Keratinocyte (primary cell): ENCODE data around the gene RALY.

Source experiments
- EZH2 ChIP-seq: IDR thresholded peaks from one replicate; pipeline ENCODE4 v1.6.1; 2012; ENCODE audit warnings: inconsistent platforms, mild to moderate bottlenecking, low read length, moderate library complexity
- TF ChIP-seq, protein P1 (sequence below), 3 experiments: IDR thresholded peaks in 1 of 3; conservative IDR thresholded peaks in 1 of 3; optimal IDR thresholded peaks in 1 of 3; 2 replicates in 2 of 3; 3 replicates in 1 of 3; pipeline versions ENCODE3 to v1.5.1; 2011; ENCODE audit warnings: low read length in 3 of 3, mild to moderate bottlenecking in 3 of 3, moderate library complexity in 2 of 3, control low read depth in 1 of 3, inconsistent platforms in 1 of 3; ENCODE audit not compliant: insufficient read depth in 2 of 3; ENCODE audit errors: extremely low read depth in 1 of 3

DNA sequence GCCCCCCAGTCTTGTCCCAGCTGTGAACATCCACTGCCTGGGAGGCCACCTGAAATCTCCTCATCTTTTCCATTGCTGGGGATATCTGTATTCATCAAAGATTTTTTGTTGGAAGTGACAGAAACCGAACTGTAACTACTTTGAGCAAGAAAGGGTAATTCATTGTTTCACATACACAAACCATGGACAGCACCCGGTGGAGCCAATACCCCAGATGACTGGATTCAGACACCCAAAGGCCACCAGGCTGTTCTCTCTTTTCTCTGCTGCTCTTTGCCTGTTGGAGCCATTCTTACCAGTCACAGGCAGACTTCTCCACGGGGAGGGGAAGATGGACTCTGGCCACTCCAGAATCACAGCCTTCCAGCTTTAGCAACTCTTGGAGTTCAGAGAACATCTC lies 11.7 kb upstream of the RALY start:
- TF ChIP-seq, protein P1, sequence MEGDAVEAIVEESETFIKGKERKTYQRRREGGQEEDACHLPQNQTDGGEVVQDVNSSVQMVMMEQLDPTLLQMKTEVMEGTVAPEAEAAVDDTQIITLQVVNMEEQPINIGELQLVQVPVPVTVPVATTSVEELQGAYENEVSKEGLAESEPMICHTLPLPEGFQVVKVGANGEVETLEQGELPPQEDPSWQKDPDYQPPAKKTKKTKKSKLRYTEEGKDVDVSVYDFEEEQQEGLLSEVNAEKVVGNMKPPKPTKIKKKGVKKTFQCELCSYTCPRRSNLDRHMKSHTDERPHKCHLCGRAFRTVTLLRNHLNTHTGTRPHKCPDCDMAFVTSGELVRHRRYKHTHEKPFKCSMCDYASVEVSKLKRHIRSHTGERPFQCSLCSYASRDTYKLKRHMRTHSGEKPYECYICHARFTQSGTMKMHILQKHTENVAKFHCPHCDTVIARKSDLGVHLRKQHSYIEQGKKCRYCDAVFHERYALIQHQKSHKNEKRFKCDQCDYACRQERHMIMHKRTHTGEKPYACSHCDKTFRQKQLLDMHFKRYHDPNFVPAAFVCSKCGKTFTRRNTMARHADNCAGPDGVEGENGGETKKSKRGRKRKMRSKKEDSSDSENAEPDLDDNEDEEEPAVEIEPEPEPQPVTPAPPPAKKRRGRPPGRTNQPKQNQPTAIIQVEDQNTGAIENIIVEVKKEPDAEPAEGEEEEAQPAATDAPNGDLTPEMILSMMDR (optimal IDR thresholded peaks at IDR 0.05 in 1 of 3, IDR thresholded peaks at IDR 0.05 in 1 of 3, conservative IDR thresholded peaks at IDR 0.05 in 1 of 3; ENCODE audit: extremely low read depth in 1 of 3, insufficient read depth in 2 of 3, low read length in 3 of 3): no peak
- TF ChIP-seq EZH2: no peak
